NCI-H2227 treated with DMSO at 0.1 percent for 48 hours (cell line): ENCODE data around the gene RYR1.
"Not testable (repeated sequence)": the region's sequence is repeated elsewhere in the genome, so short reads cannot be mapped to it uniquely, and the experiment has no call there.

ENCODE experiments used
- DNase-seq: peaks from one replicate; lab custom pipeline; 2025; lab: John Stamatoyannopoulos, UW

The RYR1 gene

GRCh38 chr19:38538793-38539528 lies 105.5 kb downstream of the RYR1 start:
- DNase-seq = no peak

- no peak for DNase-seq
These were observed 106.3 kb downstream of the RYR1 start for GRCh38 chr19:38539751-38540150.

- no peak for DNase-seq
These were observed 108.5 kb downstream of the RYR1 start for GRCh38 chr19:38542040-38542439.

GRCh38 chr19:38543286-38543806 lies 109.9 kb downstream of the RYR1 start:
- DNase-seq = no peak

- peak; percentile 100 for DNase-seq
These were observed 110.5 kb downstream of the RYR1 start for GRCh38 chr19:38543807-38544568.

GRCh38 chr19:38544569-38545315 lies 111.3 kb downstream of the RYR1 start:
- DNase-seq = peak; percentile 73

- DNase-seq = no peak
These were observed 112.1 kb downstream of the RYR1 start for GRCh38 chr19:38545596-38545995.

GRCh38 chr19:38547421-38547820 lies 113.9 kb downstream of the RYR1 start:
- no peak for DNase-seq

GRCh38 chr19:38549061-38549460 lies 115.6 kb downstream of the RYR1 start:
- no peak for DNase-seq

GRCh38 chr19:38549942-38550341 lies 116.5 kb downstream of the RYR1 start:
- no peak for DNase-seq

GRCh38 chr19:38550376-38550775 lies 116.9 kb downstream of the RYR1 start:
- DNase-seq = no peak

GRCh38 chr19:38551450-38551813 lies 117.9 kb downstream of the RYR1 start:
- no peak for DNase-seq

- DNase-seq = not testable (repeated sequence)
These were observed 119.7 kb downstream of the RYR1 start for GRCh38 chr19:38553239-38553638.

- DNase-seq = no peak
These were observed 121.2 kb downstream of the RYR1 start for GRCh38 chr19:38554676-38555141.

- no peak for DNase-seq
These were observed 121.7 kb downstream of the RYR1 start for GRCh38 chr19:38555200-38555599.

- DNase-seq = no peak
These were observed 123.2 kb downstream of the RYR1 start for GRCh38 chr19:38556521-38557174.

GRCh38 chr19:38557205-38557799 lies 123.8 kb downstream of the RYR1 start:
- no peak for DNase-seq

GRCh38 chr19:38558933-38559332 lies 125.4 kb downstream of the RYR1 start:
- DNase-seq = not testable (repeated sequence)

- DNase-seq = no peak
These were observed 126.2 kb downstream of the RYR1 start for GRCh38 chr19:38559428-38560401.

- DNase-seq = no peak
These were observed 127.6 kb downstream of the RYR1 start for GRCh38 chr19:38561053-38561606.
